Liver (tissue), 9 donors: ENCODE results near the gene COL5A1. TPM values are rescaled to one million over a fixed set of nuclear protein-coding genes. Genes with fewer than 3 reads are reported as not detected.

Experiments used
- DNase-seq: peaks from one replicate; pipeline ENCODE4 v3.0.0-alpha.2; 2017; ENCODE audit warnings: low spot score
- H3K27ac ChIP-seq, 2 donors: one replicate each; pipeline ENCODE4 v1.7.0; 2013; ENCODE audit warnings: inconsistent platforms in 2 of 2, low read length in 2 of 2, control low read depth in 1 of 2, low read depth in 1 of 2, mild to moderate bottlenecking in 1 of 2
- H3K27me3 ChIP-seq, 4 donors: one replicate each; pipeline versions ENCODE4 v1.6.1 to v1.7.0; 2013; ENCODE audit warnings: low read length in 3 of 4, inconsistent platforms in 1 of 4, mild to moderate bottlenecking in 1 of 4, moderate library complexity in 1 of 4; ENCODE audit not compliant: control insufficient read depth in 4 of 4, insufficient read depth in 4 of 4
- H3K36me3 ChIP-seq, 4 donors: one replicate each; pipeline versions ENCODE4 v1.6.1 to v1.7.0; 2013; ENCODE audit warnings: low read length in 3 of 4, mild to moderate bottlenecking in 3 of 4, low read depth in 1 of 4, moderate library complexity in 1 of 4; ENCODE audit not compliant: control insufficient read depth in 4 of 4, insufficient read depth in 3 of 4
- H3K4me1 ChIP-seq, 4 donors: one replicate each; pipeline versions ENCODE4 v1.6.1 to v1.7.0; 2013; ENCODE audit warnings: low read length in 3 of 4, mild to moderate bottlenecking in 3 of 4, moderate library complexity in 1 of 4; ENCODE audit not compliant: control insufficient read depth in 4 of 4, insufficient read depth in 4 of 4
- H3K4me3 ChIP-seq, 3 donors: one replicate each; pipeline versions ENCODE4 v1.6.1 to v1.7.0; 2013; ENCODE audit warnings: low read length in 3 of 3, control low read depth in 1 of 3, low read depth in 1 of 3, mild to moderate bottlenecking in 1 of 3
- H3K9ac ChIP-seq, 2 donors: one replicate each; pipeline ENCODE4 v1.7.0; 2013; ENCODE audit warnings: low read length in 2 of 2, mild to moderate bottlenecking in 2 of 2, moderate library complexity in 2 of 2, control low read depth in 1 of 2, low read depth in 1 of 2
- H3K9me3 ChIP-seq, 4 donors: one replicate each; pipeline versions ENCODE4 v1.6.1 to v1.7.0; 2013; ENCODE audit warnings: low read length in 3 of 4; ENCODE audit not compliant: control insufficient read depth in 4 of 4
- ATF3 ChIP-seq: IDR thresholded peaks from 2 replicates; pipeline ENCODE4 v1.6.1; 2016; ENCODE audit warnings: antibody characterized with exemption
- CTCF ChIP-seq: fragments of 150-350 bp; IDR thresholded peaks from 2 replicates; pipeline ENCODE4 v1.5.1; 2017; ENCODE audit warnings: improper control_type of control experiment, low read depth, low read length; ENCODE audit not compliant: missing input control
- EGR1 ChIP-seq, 2 donors: IDR thresholded peaks; 2 replicates each; pipeline ENCODE4 v1.6.1; 2016 to 2018; ENCODE audit warnings: antibody characterized with exemption in 2 of 2, low read depth in 2 of 2
- FOXA1 ChIP-seq: IDR thresholded peaks from 2 replicates; pipeline ENCODE4 v1.6.1; 2016; ENCODE audit warnings: antibody characterized with exemption
- GABPA ChIP-seq, 2 donors: IDR thresholded peaks in 1 of 2; conservative IDR thresholded peaks in 1 of 2; 2 replicates each; pipeline ENCODE4 v1.6.1; 2016; ENCODE audit warnings: antibody characterized with exemption in 2 of 2, mild to moderate bottlenecking in 1 of 2, moderate library complexity in 1 of 2
- HNF4A ChIP-seq, 2 donors: conservative IDR thresholded peaks; 2 replicates each; pipeline ENCODE4 v1.6.1; 2016; ENCODE audit warnings: antibody characterized with exemption in 2 of 2, mild to moderate bottlenecking in 2 of 2
- HNF4G ChIP-seq: IDR thresholded peaks from 2 replicates; pipeline ENCODE4 v1.6.1; 2016; ENCODE audit warnings: antibody characterized with exemption
- JUND ChIP-seq, 2 donors: IDR thresholded peaks; 2 replicates each; pipeline ENCODE4 v1.6.1; 2016; ENCODE audit warnings: antibody characterized with exemption in 2 of 2
- MAX ChIP-seq: IDR thresholded peaks from 2 replicates; pipeline ENCODE4 v1.6.1; 2016; ENCODE audit warnings: antibody characterized with exemption
- NR2F2 ChIP-seq: IDR thresholded peaks from 2 replicates; pipeline ENCODE4 v1.6.1; 2016; ENCODE audit warnings: antibody characterized with exemption
- RAD21 ChIP-seq, 2 donors: IDR thresholded peaks; 2 replicates each; pipeline ENCODE4 v1.6.1; 2016; ENCODE audit warnings: antibody characterized with exemption in 2 of 2, mild to moderate bottlenecking in 2 of 2
- RXRA ChIP-seq, 2 donors: IDR thresholded peaks; 2 replicates each; pipeline ENCODE4 v1.6.1; 2017 to 2018; ENCODE audit warnings: antibody characterized with exemption in 2 of 2, mild to moderate bottlenecking in 1 of 2
- SP1 ChIP-seq: IDR thresholded peaks from 2 replicates; pipeline ENCODE4 v1.6.1; 2018; ENCODE audit warnings: antibody characterized with exemption, mild to moderate bottlenecking
- YY1 ChIP-seq: IDR thresholded peaks from 2 replicates; pipeline ENCODE4 v1.6.1; 2016; ENCODE audit warnings: antibody characterized with exemption, mild to moderate bottlenecking
- ZBTB33 ChIP-seq: IDR thresholded peaks from 2 replicates; pipeline ENCODE4 v1.6.1; 2016; ENCODE audit warnings: antibody characterized with exemption
- WGBS: extraction: QIAGEN DNeasy Blood & Tissue Kit; methylation state at CpG from one replicate; pipeline ENCODE4 v1.1.7; 2013; 5-methylcytosine and 5-hydroxymethylcytosine counted together
- polyA plus RNA-seq, 2 donors: library from polyadenylated mRNA; stranded (reverse) in 1 of 2; unstranded in 1 of 2; fragments of 200-250 nt in 1 of 2; fragments of >200 nt in 1 of 2; fragmentation: Nextera tagmentation in 1 of 2; extraction: Ambion mirVana in 1 of 2; gene quantifications; one replicate each; pipeline versions ENCODE4 v1.2.1 to v1.2.3, GENCODE V29; 2013 to 2015
- total RNA-seq, 2 donors: library from RNA; depleted of rRNA; stranded (reverse); fragments of >200 nt; gene quantifications; one replicate each; pipeline ENCODE4 v1.2.3, GENCODE V29; 2014
- donor health status: healthy.
- donor health status: healthy.
- donor health status: healthy.
- donor health status: healthy.
- donor health status: healthy.

COL5A1 gene
- total and polyA plus RNA-seq, 4 donors: 0.67 to 15.6 (median 11.2) TPM

GRCh38 chr9:134818000-134818568, 176.5 kb downstream of the COL5A1 start:
- H3K4me1 ChIP-seq: no peaks in the 10 kb centered on the region
- 95% methylated on average over 29 of the region's 29 CpGs for WGBS
- no peak overlapping the region for H3K9ac ChIP-seq
- no peak for DNase-seq
- no peak for TF ChIP-seq FOXA1
- no peak for TF ChIP-seq YY1
- no peak for TF ChIP-seq HNF4A (conservative IDR thresholded peaks at IDR 0.05)
- no peak for TF ChIP-seq RXRA (IDR thresholded peaks at IDR 0.05)
- no peak for TF ChIP-seq HNF4G
- no peak for TF ChIP-seq CTCF
- TF ChIP-seq NR2F2: no peak
- TF ChIP-seq EGR1 (IDR thresholded peaks at IDR 0.05; ENCODE audit: low read depth in 2 of 2): no peak
- TF ChIP-seq SP1: no peak
- TF ChIP-seq MAX: no peak
- no peak for TF ChIP-seq ZBTB33
- TF ChIP-seq RAD21 (IDR thresholded peaks at IDR 0.05): no peak
- TF ChIP-seq GABPA (IDR thresholded peaks at IDR 0.05 in 1 of 2, conservative IDR thresholded peaks at IDR 0.05 in 1 of 2): no peak
- no peaks in the 10 kb centered on the region for H3K27me3 ChIP-seq
- H3K36me3 ChIP-seq: no peaks in the 10 kb centered on the region
- no peak overlapping the region for H3K27ac ChIP-seq
- H3K4me3 ChIP-seq: no peak overlapping the region
- no peaks in the 10 kb centered on the region for H3K9me3 ChIP-seq

- Histone ChIP-seq H3K4me3 (no peak overlapping the region), H3K9ac (no peak overlapping the region), H3K36me3 (no peaks in the 10 kb centered on the region), H3K9me3 (no peaks in the 10 kb centered on the region), H3K4me1 (no peaks in the 10 kb centered on the region), H3K27me3 (no peaks in the 10 kb centered on the region), H3K27ac (no peak overlapping the region)
- 95% methylated on average over 16 of the region's 16 CpGs for WGBS
- DNase-seq: no peak
- TF ChIP-seq RXRA (IDR thresholded peaks at IDR 0.05) (no peak), MAX (no peak), CTCF (no peak), GABPA (IDR thresholded peaks at IDR 0.05 in 1 of 2, conservative IDR thresholded peaks at IDR 0.05 in 1 of 2) (no peak), JUND (IDR thresholded peaks at IDR 0.05) (no peak), FOXA1 (no peak), ATF3 (no peak), SP1 (no peak)
These were observed 177.0 kb downstream of the COL5A1 start for GRCh38 chr9:134818591-134818990.
